Measurements from ENCODE around the gene OBP2B.
"Not testable (repeated sequence)": the region's sequence is repeated elsewhere in the genome, so short reads cannot be mapped to it uniquely, and the experiment has no call there.

The OBP2B gene

GRCh38 chr9:133208880-133209300 is at the start of gene OBP2B:
OBP2B (minus strand) TSS chr9:133209250; CDS start chr9:133209199, 51 bp downstream.
- not testable (repeated sequence) for DNase-seq

DNA sequence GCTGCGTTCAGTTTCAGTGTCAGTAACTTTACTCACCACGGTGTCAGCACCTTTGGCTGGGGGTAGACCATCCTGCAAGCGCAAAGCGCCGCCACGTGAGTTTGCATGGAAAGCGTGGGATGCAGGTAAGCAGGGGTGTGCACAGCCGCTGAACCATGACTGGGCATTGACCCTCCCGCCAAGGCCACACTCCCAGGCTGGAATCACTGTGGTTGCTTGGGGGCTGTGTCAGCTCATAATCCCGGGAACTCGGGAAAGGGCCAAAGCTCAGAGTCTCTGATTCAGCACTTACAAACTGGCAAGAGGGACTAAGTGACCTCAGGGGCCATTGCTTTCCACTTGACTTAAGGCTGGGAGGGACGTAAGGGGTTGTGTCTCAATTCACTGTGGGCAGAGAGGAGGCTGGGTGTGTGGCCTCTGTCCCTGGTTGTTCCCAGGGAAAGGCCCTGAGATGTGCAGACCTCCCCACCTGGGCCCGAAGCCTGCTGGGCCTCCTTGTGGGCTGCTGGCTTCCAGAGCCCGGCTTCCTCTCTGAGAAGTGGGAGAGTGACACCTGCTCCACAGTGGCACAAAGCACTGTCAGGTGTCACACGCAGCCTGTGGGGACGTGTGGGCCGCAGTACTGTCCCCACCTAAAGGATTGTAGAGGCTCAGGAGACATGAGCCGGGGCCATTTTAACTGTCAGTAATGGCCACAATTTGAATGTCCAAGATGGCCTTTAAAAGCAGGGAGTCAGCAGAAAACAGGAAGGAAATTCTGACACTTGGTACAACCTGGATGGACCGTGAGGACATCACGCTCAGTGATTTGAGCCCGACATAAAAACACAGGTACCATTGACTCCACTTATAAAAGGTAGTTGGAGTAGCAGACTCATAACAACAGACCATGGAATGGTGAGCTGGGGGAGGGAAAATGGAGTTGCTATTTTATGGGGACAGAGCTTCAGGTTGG is 49.3 kb upstream of the OBP2B start:
- DNase-seq: no peak

- DNase-seq: no peak
Measured at GRCh38 chr9:133257465-133257956, 48.5 kb upstream of the OBP2B start.

DNA sequence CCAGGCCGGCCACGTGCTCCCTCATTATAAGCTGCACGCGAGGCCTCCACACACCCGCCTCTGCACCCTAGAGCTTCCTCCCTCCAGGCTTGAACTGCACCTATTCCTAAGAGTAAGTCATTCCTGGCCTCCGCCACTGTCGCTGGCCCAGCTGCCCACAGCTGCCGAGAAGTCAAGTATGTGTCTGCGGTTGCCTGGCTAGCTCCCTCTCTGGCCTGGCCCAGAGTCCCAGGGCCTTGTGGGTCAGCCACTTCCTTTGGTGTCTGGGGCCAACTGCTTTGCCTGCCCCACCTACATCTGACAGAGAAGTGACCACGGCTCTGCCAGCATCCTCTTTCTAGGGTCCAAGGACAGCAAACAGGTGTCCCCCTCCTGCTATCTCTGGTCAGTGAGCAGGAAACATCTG is 47.6 kb upstream of the OBP2B start:
- DNase-seq: no peak

DNA sequence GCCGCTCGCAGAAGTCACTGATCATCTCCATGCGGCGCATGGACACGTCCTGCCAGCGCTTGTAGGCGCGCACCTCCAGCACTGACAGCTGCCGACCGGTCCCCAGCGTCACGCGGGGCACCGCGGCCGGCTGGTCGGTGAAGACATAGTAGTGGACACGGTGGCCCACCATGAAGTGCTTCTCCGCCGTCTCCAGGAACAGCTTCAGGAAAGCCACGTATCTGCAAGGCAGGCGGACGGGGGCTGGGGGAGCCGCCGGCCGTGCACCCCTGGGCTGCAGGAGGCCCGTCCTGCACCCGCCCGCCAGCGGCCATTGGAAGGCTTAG is 47.0 kb upstream of the OBP2B start:
- DNase-seq: no peak

DNA sequence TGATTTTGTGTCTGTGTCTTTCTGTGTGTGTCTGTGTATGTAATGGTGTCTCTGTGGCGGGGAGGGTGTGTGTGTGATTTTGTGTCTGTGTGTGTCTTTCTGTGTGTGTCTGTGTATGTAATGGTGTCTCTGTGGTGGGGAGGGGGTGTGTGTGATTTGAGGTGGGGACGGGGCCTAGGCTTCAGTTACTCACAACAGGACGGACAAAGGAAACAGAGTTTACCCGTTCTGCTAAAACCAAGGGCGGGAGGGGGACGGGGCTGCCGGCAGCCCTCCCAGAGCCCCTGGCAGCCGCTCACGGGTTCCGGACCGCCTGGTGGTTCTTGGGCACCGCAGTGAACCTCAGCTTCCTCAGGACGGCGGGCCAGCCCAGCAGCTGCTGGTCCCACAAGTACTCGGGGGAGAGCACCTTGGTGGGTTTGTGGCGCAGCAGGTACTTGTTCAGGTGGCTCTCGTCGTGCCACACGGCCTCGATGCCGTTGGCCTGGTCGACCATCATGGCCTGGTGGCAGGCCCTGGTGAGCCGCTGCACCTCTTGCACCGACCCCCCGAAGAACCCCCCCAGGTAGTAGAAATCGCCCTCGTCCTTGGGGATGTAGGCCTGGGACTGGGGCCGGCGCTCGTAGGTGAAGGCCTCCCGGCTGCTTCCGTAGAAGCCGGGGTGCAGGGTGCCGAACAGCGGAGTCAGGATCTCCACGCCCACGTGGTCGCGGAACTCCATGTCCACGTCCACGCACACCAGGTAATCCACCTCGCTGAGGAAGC is 46.5 kb upstream of the OBP2B start:
- DNase-seq: no peak

DNA sequence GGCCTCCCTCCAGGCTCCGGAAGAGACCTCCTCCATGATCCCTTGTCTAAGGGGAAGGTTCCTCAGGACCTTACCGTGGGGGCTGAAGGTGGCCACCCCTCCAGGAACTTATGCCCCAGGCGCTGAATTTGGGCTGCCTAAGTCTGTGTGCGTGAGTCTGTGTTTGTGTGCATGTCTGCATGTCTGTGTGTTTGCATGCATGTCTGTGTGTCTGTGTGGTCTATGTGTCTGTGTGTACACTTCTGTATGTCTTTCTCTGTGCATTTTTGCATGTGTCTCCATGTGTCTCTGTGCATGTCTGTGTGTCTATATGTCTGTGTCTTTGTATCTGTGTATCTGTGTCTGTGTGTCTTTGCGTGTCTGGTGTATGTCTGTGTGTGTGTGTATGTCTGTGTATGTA is 45.4 kb upstream of the OBP2B start:
- DNase-seq: no peak

DNA sequence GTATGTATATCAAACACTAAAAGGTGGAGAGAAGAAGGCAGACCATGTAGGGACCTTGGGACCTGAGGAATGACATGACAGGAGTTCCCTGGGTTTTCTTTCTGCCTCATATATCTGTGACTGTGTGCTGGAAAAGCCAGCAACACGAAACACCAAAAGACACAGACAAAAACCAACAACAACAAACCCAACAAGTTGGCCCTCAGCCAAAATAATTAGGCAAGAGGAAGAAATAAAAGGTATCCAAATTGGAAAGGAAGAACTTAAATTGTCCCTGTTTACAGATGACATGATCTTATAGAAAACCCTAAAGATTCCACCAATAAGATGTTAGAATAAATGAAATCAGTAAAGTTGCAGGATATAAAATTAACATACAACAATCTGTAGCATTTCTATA is 44.2 kb upstream of the OBP2B start:
- no peak for DNase-seq

GRCh38 chr9:133252301-133253020 is 43.4 kb upstream of the OBP2B start:
- no peak for DNase-seq

DNA sequence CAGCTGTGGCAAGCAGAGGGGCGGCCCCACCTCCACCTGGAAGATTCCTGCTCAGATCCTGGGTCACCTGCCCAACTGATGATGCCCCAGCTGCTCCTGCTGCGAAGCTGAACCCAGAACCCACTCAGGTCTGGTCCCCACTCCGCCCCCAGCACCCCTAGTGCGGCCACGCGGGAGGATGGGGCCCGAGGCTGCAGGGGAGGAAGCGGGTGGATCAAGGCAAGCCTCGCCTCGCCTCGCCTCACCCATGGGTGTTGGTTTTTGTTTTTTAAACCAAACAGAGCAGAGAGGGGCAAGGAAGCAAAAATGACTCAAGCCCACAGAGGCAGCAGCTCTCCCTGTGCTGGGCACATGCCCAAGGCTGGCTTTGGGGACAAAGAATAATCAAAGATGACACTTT is 42.7 kb upstream of the OBP2B start:
- no peak for DNase-seq

- not testable (repeated sequence) for DNase-seq
Measured at GRCh38 chr9:133251221-133251620, 42.2 kb upstream of the OBP2B start.

GRCh38 chr9:133250741-133251170 is 41.7 kb upstream of the OBP2B start:
- no peak for DNase-seq

GRCh38 chr9:133249337-133249736 is 40.3 kb upstream of the OBP2B start:
- no peak for DNase-seq

DNA sequence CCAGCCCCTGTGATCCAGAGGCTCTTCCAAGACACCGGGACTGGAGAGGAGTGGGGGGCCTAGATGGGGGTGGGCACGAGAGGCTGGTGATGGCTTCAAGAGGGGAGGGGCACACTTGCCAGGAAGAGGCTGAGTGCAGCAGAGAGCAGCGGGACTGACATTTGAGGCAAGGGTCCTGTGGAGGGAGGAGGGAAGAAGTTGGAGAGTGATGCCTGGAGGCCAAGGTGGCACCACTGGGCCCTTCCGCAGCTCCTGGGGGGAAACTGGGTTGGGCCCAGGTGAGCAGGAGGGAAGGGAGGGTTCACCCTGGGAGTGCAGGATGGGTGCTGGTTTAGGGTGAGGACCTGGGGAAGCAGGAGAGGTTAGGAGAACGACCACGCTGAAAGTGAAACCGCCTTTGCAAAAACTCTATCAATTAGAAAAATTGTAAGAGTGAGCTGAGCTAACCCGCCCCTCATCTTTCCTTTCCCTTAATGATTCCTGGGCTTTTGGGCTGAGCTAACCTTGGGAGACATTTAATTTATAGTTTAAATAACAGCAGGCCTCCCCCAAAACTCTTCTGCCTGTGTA is 39.8 kb upstream of the OBP2B start:
- DNase-seq: no peak

DNA sequence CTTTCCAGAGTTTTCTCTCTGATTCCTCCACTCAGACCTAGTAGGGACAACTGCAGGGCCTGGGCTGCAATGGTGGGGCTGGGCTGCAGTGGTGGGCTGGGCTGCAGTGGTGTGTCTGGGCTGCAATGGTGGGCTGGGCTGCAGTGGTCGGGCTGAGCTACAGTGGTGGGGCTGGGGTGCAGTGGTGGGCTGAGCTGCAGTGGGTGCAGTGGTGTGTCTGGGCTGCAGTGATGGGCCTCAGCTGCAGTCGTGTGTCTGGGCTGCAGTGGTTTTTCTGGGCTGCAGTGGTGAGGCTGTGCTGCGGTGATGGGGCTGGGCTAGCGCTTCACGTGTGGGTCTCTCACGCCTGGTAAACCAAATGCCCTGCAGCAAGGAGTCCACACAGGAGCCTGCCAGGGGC is 38.6 kb upstream of the OBP2B start:
- no peak for DNase-seq

- no peak for DNase-seq
Measured at GRCh38 chr9:133246991-133247390, 37.9 kb upstream of the OBP2B start.

DNA sequence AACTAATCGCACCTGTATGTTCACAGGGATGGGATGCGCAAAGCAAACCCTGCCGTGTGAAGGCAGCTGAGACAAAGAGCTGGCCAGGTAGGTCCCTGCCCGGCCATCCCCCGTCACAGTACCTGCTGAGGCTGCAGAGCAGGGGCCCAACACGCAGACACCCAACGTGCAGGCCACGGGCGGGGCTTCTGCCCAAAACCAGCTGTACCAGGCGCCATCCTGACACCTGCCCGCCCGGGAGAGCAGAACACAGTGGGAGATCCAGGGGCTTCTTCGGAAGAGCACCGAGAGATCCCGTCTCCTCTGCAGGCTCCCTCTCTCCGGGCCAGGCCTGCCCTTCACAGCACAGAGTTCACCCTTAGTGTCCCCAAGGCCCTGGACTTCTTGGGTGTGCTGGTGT is 37.5 kb upstream of the OBP2B start:
- DNase-seq: no peak

GRCh38 chr9:133242991-133243390 is 33.9 kb upstream of the OBP2B start:
- no peak for DNase-seq

DNA sequence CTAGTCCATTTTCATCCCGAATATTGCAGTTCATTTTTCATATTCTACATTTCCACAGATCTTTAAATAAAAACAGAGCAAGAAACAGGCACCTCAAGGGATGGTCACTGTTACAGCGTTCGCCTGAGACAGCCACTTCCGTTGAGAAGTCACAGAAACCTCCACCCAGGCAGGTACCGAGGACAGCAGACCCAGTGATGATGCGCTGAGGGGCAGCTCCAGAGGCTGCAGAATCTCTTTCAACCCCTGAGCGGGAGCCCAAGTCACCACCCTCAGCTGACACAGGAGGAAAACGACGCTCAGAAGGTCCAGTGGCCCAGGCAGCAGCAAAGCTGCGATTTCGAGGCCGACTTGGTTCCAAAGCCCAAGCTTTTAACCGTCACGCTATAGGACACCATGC is 33.2 kb upstream of the OBP2B start:
- DNase-seq: no peak

DNA sequence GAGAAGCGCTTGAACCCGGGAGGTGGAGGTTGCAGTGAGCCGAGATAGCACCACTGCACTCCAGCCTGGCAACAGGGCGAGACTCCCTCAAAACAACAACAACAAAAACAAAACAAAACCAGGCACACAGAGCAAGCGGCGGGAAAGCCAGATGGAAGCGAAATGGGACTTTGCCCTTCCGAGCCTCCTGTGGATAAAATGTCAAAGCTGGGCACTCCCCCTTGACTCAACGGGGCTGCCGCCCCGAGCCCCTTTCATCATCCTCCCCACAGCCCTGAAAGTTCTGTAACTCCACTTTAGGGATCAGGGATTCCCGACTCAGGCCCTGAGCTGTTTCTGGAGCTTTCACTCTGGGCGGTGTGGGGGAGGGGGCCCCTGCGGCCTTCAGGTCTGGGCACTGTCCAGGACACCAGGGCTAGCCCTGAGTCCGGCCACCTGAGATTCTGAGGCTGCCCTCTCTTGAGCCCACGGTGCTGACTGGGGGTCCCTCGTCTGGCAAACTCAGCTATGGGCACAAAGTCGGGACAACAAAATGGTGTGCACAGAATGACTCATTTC is 30.6 kb upstream of the OBP2B start:
- no peak for DNase-seq

DNA sequence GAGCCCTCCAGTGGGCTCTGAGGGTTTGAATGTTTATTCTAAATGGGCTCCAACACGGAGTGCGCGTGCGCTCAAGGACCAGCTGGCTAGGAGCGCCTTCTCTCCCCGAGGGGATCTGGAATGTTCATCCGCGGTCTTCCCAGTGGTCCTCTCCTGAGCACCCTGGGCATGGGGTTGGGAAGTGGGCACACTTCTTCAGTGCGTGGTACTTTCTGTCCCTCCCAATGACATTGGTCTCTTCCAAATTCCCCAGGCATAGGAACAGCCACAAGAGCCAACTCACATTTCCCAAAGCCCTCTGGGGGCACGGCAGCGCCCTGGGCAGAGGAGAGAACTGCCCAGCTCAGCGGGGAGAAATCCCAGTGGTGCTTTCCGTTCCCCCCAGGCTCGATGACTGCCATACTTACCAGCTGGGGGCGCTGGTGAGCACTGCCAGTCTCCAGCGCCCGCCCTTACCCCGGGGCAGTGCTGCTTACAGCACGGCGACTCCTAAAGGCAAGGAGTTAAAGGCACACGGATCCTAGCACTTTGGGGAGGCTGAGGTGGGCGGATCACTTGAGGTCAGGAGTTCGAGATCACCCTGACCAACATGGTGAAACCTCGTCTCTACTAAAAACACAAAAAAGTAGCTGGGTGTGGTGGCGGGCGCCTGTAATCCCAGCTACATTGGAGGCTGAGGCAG is 29.9 kb upstream of the OBP2B start:
- DNase-seq: peak; percentile 46

DNA sequence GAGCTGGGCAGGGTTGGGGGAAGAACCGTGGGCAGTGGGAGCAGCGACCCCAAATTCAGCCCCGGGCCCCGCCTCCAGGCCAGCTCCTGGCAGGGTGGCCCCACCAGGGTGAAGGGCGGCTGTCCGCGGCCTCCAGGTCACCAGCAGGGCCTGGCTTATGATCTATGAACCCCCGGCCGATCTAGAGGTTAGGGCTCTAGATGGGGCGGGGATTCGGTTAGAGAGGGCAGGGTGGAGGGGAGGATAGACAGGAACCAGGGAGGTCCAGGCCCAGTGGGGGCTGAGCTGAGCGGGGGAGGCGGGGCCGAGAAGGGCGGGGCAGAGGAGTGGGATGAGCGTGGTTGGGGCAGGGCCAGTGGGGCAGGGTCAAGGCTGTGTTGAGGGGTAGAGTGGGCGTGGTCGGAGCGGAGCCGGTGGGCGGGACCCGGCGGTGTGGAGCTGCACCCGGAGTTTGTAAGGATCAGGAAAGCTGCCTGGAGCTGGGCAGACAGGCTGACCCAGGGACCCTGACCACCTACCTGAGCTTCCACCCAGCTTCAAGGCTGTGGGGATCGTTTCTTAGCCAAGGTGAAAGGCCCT is 29.3 kb upstream of the OBP2B start:
- DNase-seq: peak; percentile 24

All from activated CD4-positive, alpha-beta T cell treated with anti-CD3 and anti-CD28 coated beads for 1 hour (primary cell).